HEK293 (cell line): ENCODE data around the gene PDE4D.

Source experiments
- FEZF1 ChIP-seq: fragments of 450-650 bp; formaldehyde crosslinking; IDR thresholded peaks from 2 replicates; pipeline ENCODE4 v1.5.1; 2016; ENCODE audit warnings: missing biosample characterization, missing genetic modification characterization
- ZFP41 ChIP-seq: fragments of 450-650 bp; formaldehyde crosslinking; IDR thresholded peaks from 2 replicates; pipeline ENCODE4 v1.5.1; 2016; ENCODE audit warnings: missing biosample characterization, missing genetic modification characterization, borderline replicate concordance
- ZNF138 ChIP-seq: fragments of 450-650 bp; formaldehyde crosslinking; IDR thresholded peaks from 2 replicates; pipeline ENCODE4 v1.5.1; 2016; ENCODE audit warnings: missing biosample characterization, missing genetic modification characterization, borderline replicate concordance
- ZNF140 ChIP-seq: fragments of 450-650 bp; formaldehyde crosslinking; IDR thresholded peaks from 2 replicates; pipeline ENCODE4 v1.5.1; 2016; ENCODE audit warnings: missing biosample characterization, missing genetic modification characterization
- ZNF223 ChIP-seq: fragments of 450-650 bp; formaldehyde crosslinking; IDR thresholded peaks from 2 replicates; pipeline ENCODE4 v1.5.1; 2016; ENCODE audit warnings: missing biosample characterization, missing genetic modification characterization
- ZNF239 ChIP-seq: fragments of 450-650 bp; formaldehyde crosslinking; IDR thresholded peaks from 2 replicates; pipeline ENCODE4 v1.5.1; 2016; ENCODE audit warnings: missing biosample characterization, missing genetic modification characterization
- ZNF280D ChIP-seq: fragments of 450-650 bp; formaldehyde crosslinking; IDR thresholded peaks from 2 replicates; pipeline ENCODE4 v1.5.1; 2016; ENCODE audit warnings: missing biosample characterization, missing genetic modification characterization
- ZNF426 ChIP-seq: fragments of 450-650 bp; formaldehyde crosslinking; IDR thresholded peaks from 2 replicates; pipeline ENCODE4 v1.5.1; 2017; ENCODE audit warnings: missing biosample characterization, missing genetic modification characterization, mild to moderate bottlenecking, inconsistent platforms, moderate library complexity
- ZNF473 ChIP-seq: fragments of 450-650 bp; formaldehyde crosslinking; IDR thresholded peaks from 2 replicates; pipeline ENCODE4 v1.5.1; 2017; ENCODE audit warnings: missing biosample characterization, missing genetic modification characterization
- ZNF510 ChIP-seq: fragments of 450-650 bp; formaldehyde crosslinking; IDR thresholded peaks from 2 replicates; pipeline ENCODE4 v1.5.1; 2018; ENCODE audit warnings: mild to moderate bottlenecking, missing genetic modification characterization, missing biosample characterization; ENCODE audit not compliant: insufficient replicate concordance
- ZNF521 ChIP-seq: fragments of 450-650 bp; formaldehyde crosslinking; IDR thresholded peaks from 2 replicates; pipeline ENCODE4 v1.5.1; 2017; ENCODE audit warnings: missing biosample characterization, mild to moderate bottlenecking, missing genetic modification characterization
- ZNF529 ChIP-seq: fragments of 450-650 bp; formaldehyde crosslinking; IDR thresholded peaks from 2 replicates; pipeline ENCODE4 v1.5.1; 2017; ENCODE audit warnings: missing genetic modification characterization, missing biosample characterization; ENCODE audit not compliant: insufficient replicate concordance
- ZNF544 ChIP-seq: fragments of 450-650 bp; formaldehyde crosslinking; IDR thresholded peaks from 2 replicates; pipeline ENCODE4 v1.5.0; 2017; ENCODE audit warnings: missing biosample characterization, missing genetic modification characterization
- ZNF555 ChIP-seq: fragments of 450-650 bp; formaldehyde crosslinking; conservative IDR thresholded peaks from 2 replicates; pipeline ENCODE4 v1.5.1; 2017; ENCODE audit warnings: missing biosample characterization, mild to moderate bottlenecking, missing genetic modification characterization, inconsistent platforms
- ZNF629 ChIP-seq: fragments of 450-650 bp; formaldehyde crosslinking; IDR thresholded peaks from 2 replicates; pipeline ENCODE4 v1.5.1; 2017; ENCODE audit warnings: missing biosample characterization, missing genetic modification characterization
- ZNF639 ChIP-seq: fragments of 450-650 bp; formaldehyde crosslinking; IDR thresholded peaks from 2 replicates; pipeline ENCODE4 v1.5.1; 2016; ENCODE audit warnings: missing biosample characterization, missing genetic modification characterization
- ZNF645 ChIP-seq: fragments of 450-650 bp; formaldehyde crosslinking; IDR thresholded peaks from 2 replicates; pipeline ENCODE4; 2016; ENCODE audit warnings: missing biosample characterization, missing genetic modification characterization
- ZNF747 ChIP-seq: fragments of 450-650 bp; formaldehyde crosslinking; IDR thresholded peaks from 2 replicates; pipeline ENCODE4 v1.5.1; 2016; ENCODE audit warnings: missing biosample characterization, missing genetic modification characterization
- ZSCAN23 ChIP-seq: fragments of 450-650 bp; formaldehyde crosslinking; IDR thresholded peaks from 2 replicates; pipeline ENCODE4 v1.5.1; 2016; ENCODE audit warnings: missing biosample characterization, missing genetic modification characterization
- ZSCAN30 ChIP-seq: fragments of 450-650 bp; IDR thresholded peaks from 2 replicates; pipeline ENCODE4 v1.5.1; 2018; ENCODE audit warnings: missing biosample characterization, mild to moderate bottlenecking, missing genetic modification characterization, moderate library complexity
- TF ChIP-seq, protein P1 (sequence below): fragments of 450-650 bp; formaldehyde crosslinking; conservative IDR thresholded peaks from 2 replicates; pipeline ENCODE4 v1.5.1; 2016; ENCODE audit warnings: low read depth, missing biosample characterization, missing genetic modification characterization
- TF ChIP-seq, protein P2 (sequence below): fragments of 450-650 bp; formaldehyde crosslinking; IDR thresholded peaks from 2 replicates; pipeline ENCODE4 v1.5.1; 2016; ENCODE audit warnings: missing biosample characterization, missing genetic modification characterization
- TF ChIP-seq, protein P3 (sequence below): fragments of 450-650 bp; formaldehyde crosslinking; IDR thresholded peaks from 2 replicates; pipeline ENCODE4 v1.5.1; 2017; ENCODE audit warnings: missing biosample characterization, mild to moderate bottlenecking, missing genetic modification characterization, moderate library complexity
- TF ChIP-seq, protein P4 (sequence below): fragments of 450-650 bp; formaldehyde crosslinking; IDR thresholded peaks from 2 replicates; pipeline ENCODE4 v1.5.1; 2017; ENCODE audit warnings: missing biosample characterization, missing genetic modification characterization

Gene PDE4D

DNA sequence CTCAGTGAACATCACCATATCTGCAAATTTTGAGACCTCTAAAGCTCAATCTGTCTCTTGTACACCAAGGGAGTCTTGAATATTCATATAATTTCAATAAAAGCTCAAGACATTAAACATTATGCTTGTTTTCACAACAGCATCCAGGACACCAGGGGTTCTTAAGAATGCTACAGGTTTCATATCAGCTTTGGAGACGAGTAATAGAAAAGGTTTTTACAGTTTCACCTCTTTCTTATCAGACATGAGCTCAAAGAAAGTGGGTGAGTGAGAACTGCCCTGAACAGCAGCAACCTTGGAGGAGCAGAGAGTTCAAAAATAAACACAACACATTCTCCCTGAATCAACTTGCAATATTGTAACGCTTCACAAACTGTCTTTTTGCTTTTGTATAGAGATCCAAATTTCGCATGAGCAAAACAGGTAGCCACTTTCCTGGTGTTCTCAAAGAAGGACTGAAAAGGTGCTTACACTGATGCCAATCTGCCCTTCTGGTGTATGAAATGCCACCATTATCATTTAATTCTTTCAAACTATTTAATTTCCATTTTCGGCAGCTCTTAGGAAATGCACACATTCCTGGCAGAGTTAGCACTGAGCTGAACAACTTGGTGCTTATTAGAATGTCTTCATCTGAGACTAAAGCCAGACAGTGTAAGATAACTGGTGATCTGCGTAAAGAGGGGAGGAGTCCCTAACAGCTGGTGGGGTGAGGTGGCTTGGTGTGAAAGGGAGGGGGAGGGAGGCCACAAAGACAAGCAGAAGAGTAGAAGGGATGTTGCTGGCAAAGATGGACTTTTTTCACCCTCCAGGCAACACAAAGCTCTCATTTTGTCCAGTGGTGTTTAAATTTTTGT, 535.3 kb downstream of the PDE4D start (continued):
- TF ChIP-seq, protein P1, sequence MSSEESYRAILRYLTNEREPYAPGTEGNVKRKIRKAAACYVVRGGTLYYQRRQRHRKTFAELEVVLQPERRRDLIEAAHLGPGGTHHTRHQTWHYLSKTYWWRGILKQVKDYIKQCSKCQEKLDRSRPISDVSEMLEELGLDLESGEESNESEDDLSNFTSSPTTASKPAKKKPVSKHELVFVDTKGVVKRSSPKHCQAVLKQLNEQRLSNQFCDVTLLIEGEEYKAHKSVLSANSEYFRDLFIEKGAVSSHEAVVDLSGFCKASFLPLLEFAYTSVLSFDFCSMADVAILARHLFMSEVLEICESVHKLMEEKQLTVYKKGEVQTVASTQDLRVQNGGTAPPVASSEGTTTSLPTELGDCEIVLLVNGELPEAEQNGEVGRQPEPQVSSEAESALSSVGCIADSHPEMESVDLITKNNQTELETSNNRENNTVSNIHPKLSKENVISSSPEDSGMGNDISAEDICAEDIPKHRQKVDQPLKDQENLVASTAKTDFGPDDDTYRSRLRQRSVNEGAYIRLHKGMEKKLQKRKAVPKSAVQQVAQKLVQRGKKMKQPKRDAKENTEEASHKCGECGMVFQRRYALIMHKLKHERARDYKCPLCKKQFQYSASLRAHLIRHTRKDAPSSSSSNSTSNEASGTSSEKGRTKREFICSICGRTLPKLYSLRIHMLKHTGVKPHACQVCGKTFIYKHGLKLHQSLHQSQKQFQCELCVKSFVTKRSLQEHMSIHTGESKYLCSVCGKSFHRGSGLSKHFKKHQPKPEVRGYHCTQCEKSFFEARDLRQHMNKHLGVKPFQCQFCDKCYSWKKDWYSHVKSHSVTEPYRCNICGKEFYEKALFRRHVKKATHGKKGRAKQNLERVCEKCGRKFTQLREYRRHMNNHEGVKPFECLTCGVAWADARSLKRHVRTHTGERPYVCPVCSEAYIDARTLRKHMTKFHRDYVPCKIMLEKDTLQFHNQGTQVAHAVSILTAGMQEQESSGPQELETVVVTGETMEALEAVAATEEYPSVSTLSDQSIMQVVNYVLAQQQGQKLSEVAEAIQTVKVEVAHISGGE (tag by site-specific recombination), result no peak
- TF ChIP-seq ZNF521 (no peak), ZNF529 (no peak), ZNF140 (tag by site-specific recombination) (no peak), ZSCAN30 (tag by site-specific recombination) (no peak), ZNF239 (no peak), ZNF280D (tag by site-specific recombination) (no peak), ZNF138 (tag by site-specific recombination) (no peak), ZNF555 (tag by site-specific recombination) (no peak), ZNF645 (tag by site-specific recombination) (no peak), ZFP41 (tag by site-specific recombination) (no peak), ZSCAN23 (no peak), ZNF473 (no peak), FEZF1 (tag by site-specific recombination) (no peak; the same call in 1 of the 2 replicates), ZNF639 (tag by site-specific recombination) (no peak), ZNF747 (tag by site-specific recombination) (no peak), ZNF510 (tag by site-specific recombination) (no peak), ZNF544 (tag by site-specific recombination) (no peak), ZNF629 (tag by site-specific recombination) (no peak), ZNF426 (no peak), ZNF223 (tag by site-specific recombination) (no peak)
- TF ChIP-seq, protein P2, sequence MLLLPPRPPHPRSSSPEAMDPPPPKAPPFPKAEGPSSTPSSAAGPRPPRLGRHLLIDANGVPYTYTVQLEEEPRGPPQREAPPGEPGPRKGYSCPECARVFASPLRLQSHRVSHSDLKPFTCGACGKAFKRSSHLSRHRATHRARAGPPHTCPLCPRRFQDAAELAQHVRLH (tag by site-specific recombination), result no peak
- TF ChIP-seq, protein P3, sequence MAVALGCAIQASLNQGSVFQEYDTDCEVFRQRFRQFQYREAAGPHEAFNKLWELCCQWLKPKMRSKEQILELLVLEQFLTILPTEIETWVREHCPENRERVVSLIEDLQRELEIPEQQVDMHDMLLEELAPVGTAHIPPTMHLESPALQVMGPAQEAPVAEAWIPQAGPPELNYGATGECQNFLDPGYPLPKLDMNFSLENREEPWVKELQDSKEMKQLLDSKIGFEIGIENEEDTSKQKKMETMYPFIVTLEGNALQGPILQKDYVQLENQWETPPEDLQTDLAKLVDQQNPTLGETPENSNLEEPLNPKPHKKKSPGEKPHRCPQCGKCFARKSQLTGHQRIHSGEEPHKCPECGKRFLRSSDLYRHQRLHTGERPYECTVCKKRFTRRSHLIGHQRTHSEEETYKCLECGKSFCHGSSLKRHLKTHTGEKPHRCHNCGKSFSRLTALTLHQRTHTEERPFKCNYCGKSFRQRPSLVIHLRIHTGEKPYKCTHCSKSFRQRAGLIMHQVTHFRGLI (tag by site-specific recombination), result 0 out of 2 replicates have a peak, but pooled peaks have one; percentile 5
- TF ChIP-seq, protein P4, sequence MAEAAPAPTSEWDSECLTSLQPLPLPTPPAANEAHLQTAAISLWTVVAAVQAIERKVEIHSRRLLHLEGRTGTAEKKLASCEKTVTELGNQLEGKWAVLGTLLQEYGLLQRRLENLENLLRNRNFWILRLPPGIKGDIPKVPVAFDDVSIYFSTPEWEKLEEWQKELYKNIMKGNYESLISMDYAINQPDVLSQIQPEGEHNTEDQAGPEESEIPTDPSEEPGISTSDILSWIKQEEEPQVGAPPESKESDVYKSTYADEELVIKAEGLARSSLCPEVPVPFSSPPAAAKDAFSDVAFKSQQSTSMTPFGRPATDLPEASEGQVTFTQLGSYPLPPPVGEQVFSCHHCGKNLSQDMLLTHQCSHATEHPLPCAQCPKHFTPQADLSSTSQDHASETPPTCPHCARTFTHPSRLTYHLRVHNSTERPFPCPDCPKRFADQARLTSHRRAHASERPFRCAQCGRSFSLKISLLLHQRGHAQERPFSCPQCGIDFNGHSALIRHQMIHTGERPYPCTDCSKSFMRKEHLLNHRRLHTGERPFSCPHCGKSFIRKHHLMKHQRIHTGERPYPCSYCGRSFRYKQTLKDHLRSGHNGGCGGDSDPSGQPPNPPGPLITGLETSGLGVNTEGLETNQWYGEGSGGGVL (tag by site-specific recombination), result peak; percentile 42; the same call in 1 of the 2 replicates
